HAP-1 (cell line): ENCODE data around the gene STAC2.

Experiments used
- DNase-seq, 2 experiments: peaks; one replicate each; pipeline ENCODE4 v3.0.0-alpha.2; 2016 to 2020; ENCODE audit warnings: low spot score in 2 of 2
- H3K27me3 ChIP-seq: fragments of 250-450 bp; sonication (Bioruptor Pico); 2 replicates; pipeline ENCODE4 v1.5.1; 2020; ENCODE audit warnings: low read depth, mild to moderate bottlenecking, moderate library complexity
- H3K36me3 ChIP-seq: fragments of 250-450 bp; sonication (Bioruptor Pico); replicated peaks from 2 replicates; pipeline ENCODE4 v1.5.1; 2020; ENCODE audit warnings: mild to moderate bottlenecking
- H3K4me1 ChIP-seq: fragments of 250-450 bp; sonication (Bioruptor Pico); 2 replicates; pipeline ENCODE4 v1.5.1; 2020; ENCODE audit warnings: mild to moderate bottlenecking
- H3K4me3 ChIP-seq: fragments of 250-450 bp; sonication (Bioruptor Pico); 2 replicates; pipeline ENCODE4 v1.5.1; 2020; ENCODE audit warnings: mild to moderate bottlenecking, moderate library complexity
- H3K9me3 ChIP-seq: fragments of 250-450 bp; sonication (Bioruptor Pico); 2 replicates; pipeline ENCODE4 v1.5.1; 2020; ENCODE audit warnings: mild to moderate bottlenecking, moderate library complexity
- in situ Hi-C: fragments of 300-500 bp; cut with MboI; formaldehyde crosslinking; loops from 3 replicates; pipeline ENCODE4 v1.14.3; 2020; ENCODE audit warnings: low sequenced_read_pairs, inconsistent platforms, mixed read lengths

Gene STAC2

GRCh38 chr17:39225959-39226683, 376 bp upstream of the STAC2 start:
- H3K4me3 ChIP-seq, result peak overlapping the region; percentile 50
- H3K4me1 ChIP-seq, result peaks cover 5% of the 10 kb centered on the region
- H3K9me3 ChIP-seq, result no peaks in the 10 kb centered on the region
- DNase-seq, result peak; percentile 89 to 99
- in situ Hi-C loops, result no loop called here
- H3K27me3 ChIP-seq, result peaks cover 13% of the 10 kb centered on the region
- no peaks in the 10 kb centered on the region for H3K36me3 ChIP-seq

GRCh38 chr17:39224778-39225307, 902 bp downstream of the STAC2 start:
- H3K27me3 ChIP-seq, result peaks cover 13% of the 10 kb centered on the region
- peak overlapping the region; percentile 50 for H3K4me3 ChIP-seq
- H3K4me1 ChIP-seq, result peaks cover 5% of the 10 kb centered on the region
- no peaks in the 10 kb centered on the region for H3K9me3 ChIP-seq
- peak in 1 of 2 experiments; percentile 35 for DNase-seq
- in situ Hi-C loops, result no loop called here
- H3K36me3 ChIP-seq, result no peaks in the 10 kb centered on the region

DNA sequence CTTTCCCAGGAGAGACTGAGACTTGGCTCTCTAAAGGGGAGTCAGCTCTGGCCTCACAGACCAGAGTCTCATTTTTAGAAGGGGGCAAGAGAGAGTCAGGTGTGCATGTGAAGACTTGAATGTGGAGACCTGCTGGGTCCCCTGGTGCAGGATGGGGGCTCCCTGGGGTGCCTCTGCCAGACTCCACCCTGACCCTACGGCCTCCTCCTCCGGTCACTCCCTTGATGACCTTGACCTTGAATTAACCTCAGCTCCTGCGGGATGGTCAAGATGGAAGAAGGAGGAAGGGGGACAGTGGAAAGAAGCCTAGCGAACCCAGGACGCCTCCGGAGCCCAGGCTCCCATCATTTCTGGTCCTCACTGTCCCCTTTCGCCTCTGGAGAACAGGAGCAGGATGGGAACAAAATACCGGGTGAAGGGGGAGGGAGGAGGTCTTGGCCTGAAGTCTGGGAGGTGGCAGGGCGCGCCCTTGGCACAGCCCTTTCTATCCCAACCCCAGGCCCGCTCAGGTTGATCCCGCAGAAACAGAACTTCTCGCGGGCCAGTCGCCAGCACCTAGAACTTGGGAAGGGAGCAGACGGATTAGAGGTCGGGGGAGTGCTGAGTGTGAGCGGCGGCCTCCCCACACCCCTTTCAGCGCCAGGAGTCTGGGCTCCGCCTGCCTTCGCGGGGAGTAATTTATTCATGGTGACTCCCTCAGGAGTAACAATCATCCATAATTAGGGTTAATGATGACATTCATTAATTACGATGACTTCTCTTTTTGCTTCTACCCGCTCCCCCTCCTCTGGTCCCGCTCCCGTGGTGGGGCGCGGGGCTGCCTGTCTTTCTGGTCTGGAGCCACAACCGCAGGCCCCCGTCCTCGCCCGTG, 1.6 kb downstream of the STAC2 start:
- H3K4me3 ChIP-seq, result peak overlapping the region; percentile 50
- in situ Hi-C loops, result no loop called here
- no peaks in the 10 kb centered on the region for H3K36me3 ChIP-seq
- H3K27me3 ChIP-seq, result peaks cover 13% of the 10 kb centered on the region
- DNase-seq, result no peak
- H3K4me1 ChIP-seq, result peaks cover 5% of the 10 kb centered on the region
- no peaks in the 10 kb centered on the region for H3K9me3 ChIP-seq

DNA sequence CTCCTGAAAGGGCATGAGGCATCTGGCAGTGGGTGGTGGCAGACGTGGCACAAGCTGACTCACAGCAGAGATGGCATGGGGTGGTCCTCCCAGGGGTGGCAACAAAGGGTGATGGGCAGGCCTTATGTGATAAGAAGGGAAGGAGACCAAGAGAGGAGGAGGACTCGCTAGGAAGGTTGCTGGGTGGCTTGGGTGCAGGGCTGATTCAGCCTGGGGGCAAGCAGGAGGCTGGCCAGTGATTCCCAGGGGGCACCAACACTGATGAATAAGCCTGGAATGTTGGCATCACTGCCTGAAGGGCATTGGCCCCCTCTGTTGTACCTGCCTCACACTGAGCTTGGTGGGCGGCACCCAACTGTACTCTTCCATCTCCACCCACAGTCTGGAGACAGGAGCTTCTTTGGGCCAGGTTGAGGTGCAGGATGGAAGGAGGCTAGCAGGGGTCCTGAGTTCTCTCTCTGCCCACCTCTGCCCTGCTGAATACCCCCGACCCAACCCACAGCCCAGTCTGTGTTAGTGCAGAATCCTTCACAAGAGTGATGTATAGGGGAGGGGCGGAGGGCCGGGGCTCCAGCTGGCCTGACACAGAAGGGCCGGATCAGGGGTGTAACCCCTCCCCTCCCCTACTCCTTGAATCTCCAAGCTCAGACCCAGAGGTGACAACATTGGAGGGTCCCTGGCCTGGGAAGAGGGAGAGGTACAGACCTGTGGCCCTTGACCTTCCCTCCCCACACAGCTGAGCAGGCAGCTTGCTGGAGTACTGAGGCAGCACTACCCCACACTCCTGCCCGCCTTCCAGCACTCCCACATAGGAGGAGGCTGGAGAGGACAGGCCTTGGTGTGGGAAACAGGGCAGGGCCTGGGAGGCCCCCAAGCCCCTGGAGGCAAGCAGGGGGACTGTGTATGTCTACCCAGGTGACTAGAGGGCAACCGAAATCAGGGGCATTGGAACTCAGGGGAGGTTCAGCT, 2.6 kb downstream of the STAC2 start:
- H3K36me3 ChIP-seq, result no peaks in the 10 kb centered on the region
- no peak for DNase-seq
- H3K9me3 ChIP-seq, result no peaks in the 10 kb centered on the region
- H3K4me1 ChIP-seq, result peaks cover 5% of the 10 kb centered on the region
- peaks cover 15% of the 10 kb centered on the region for H3K27me3 ChIP-seq
- in situ Hi-C loops, result no loop called here
- no peak overlapping the region for H3K4me3 ChIP-seq

- in situ Hi-C loops, result no loop called here
- Histone ChIP-seq H3K36me3 (no peaks in the 10 kb centered on the region), H3K4me1 (peaks cover 5% of the 10 kb centered on the region)
Observed at GRCh38 chr17:39222151-39222550, 3.6 kb downstream of the STAC2 start.

DNA sequence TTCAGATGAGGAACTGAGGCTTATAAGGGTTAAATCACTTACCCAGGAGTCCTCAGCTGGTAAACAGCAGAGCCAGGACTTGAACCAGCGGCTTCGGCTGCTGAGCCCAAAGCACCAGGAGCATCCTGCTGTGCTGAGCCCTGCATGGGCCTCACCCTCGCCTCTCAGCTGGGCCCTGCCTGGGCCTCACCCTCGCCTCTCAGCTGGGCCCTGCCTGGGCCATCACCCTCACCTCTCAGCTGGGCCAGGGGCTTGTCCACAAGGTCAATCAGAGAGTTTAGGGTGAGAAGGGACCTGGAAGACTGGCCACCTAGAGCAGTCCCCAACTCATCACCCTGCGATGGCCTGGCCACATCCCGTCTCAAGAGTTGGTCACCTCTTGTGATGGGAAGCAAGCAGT, 4.2 kb downstream of the STAC2 start:
- in situ Hi-C loops, result no loop called here
- no peaks in the 10 kb centered on the region for H3K9me3 ChIP-seq
- H3K36me3 ChIP-seq, result no peaks in the 10 kb centered on the region
- peaks cover 5% of the 10 kb centered on the region for H3K4me1 ChIP-seq
- H3K4me3 ChIP-seq, result no peak overlapping the region
- DNase-seq, result no peak
- H3K27me3 ChIP-seq, result peaks cover 15% of the 10 kb centered on the region

More at GRCh38 chr17:39222151-39222550, 3.6 kb downstream of the STAC2 start:
- H3K27me3 ChIP-seq, result peaks cover 15% of the 10 kb centered on the region
- no peak overlapping the region for H3K4me3 ChIP-seq
- no peaks in the 10 kb centered on the region for H3K9me3 ChIP-seq
- DNase-seq, result no peak

DNA sequence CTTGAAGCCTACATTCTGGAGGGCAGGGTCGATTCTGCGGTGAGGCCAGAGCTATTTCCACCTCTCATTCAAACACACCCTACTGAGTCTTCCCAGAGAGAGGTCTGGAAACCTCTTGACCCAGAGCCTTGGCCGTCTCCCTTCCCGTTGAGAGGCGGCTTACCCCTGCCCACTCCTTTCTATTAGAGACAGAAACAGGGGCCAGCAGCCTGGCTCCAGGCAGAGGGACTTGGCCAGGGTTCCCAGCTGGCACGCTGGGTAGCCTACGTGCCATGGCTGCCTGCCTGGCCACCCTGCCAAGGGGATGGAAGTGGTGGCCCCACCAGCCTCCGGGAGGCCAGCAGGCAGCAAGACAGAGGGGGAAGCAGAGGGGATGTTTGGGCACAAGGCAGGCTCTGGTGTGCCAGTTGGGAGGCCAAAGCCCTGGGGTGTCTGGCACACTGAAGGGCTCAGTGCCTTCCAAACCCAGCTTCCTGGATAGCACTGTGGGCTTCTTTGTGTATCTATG, 6.0 kb downstream of the STAC2 start:
- in situ Hi-C loops, result no loop called here
- Histone ChIP-seq H3K4me1 (no peaks in the 10 kb centered on the region), H3K36me3 (no peaks in the 10 kb centered on the region), H3K4me3 (no peak overlapping the region), H3K9me3 (no peaks in the 10 kb centered on the region), H3K27me3 (peaks cover 8% of the 10 kb centered on the region)
- DNase-seq, result no peak

- Histone ChIP-seq H3K4me3 (no peak overlapping the region), H3K4me1 (no peaks in the 10 kb centered on the region), H3K36me3 (no peaks in the 10 kb centered on the region), H3K27me3 (0 out of 2 replicates have a peak, but pooled peaks cover 2% of the 10 kb centered on the region), H3K9me3 (no peaks in the 10 kb centered on the region)
- DNase-seq, result no peak
- in situ Hi-C loops, result no loop called here
Observed at GRCh38 chr17:39218906-39219305, 6.8 kb downstream of the STAC2 start.

DNA sequence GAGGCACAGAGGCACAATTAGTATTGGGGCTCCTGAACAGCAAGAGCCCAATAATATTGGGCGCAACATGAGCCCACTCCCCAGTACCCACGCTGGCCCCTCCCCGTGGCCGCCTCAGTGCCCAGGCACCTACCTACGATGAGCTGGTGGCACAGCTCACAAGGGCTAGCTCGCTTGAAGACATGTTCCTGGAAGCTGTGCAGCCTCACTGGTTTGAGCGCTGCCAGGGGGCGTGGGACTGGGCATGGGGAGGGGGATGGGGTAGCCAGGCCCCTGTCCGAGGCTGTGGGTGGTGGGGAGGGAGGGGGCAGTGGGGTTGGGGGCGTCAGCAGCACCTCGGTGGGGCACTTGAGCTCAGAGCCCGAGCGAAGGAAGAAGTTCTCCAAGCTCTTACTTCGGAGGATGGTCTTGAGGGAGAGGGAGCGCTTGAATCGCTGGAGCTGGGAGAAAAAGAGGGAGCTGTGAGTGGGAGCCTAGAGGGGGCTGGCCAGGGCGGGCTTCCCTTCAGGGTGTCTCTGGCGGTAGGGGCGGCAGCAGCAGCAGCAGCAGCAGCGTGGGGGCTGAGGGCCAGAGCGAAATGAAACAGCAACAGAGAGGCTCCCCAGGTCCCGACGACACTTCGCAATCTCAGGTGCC, 7.9 kb downstream of the STAC2 start:
- Histone ChIP-seq H3K4me1 (no peaks in the 10 kb centered on the region), H3K27me3 (0 out of 2 replicates have a peak, but pooled peaks cover 2% of the 10 kb centered on the region), H3K9me3 (no peaks in the 10 kb centered on the region), H3K36me3 (no peaks in the 10 kb centered on the region), H3K4me3 (no peak overlapping the region)
- no peak for DNase-seq
- in situ Hi-C loops, result no loop called here

GRCh38 chr17:39213852-39214251, 11.9 kb downstream of the STAC2 start:
- no peaks in the 10 kb centered on the region for H3K4me1 ChIP-seq
- no peaks in the 10 kb centered on the region for H3K36me3 ChIP-seq
- in situ Hi-C loops, result no loop called here
- no peak overlapping the region for H3K4me3 ChIP-seq
- H3K27me3 ChIP-seq, result peaks cover 10% of the 10 kb centered on the region
- DNase-seq, result no peak
- H3K9me3 ChIP-seq, result no peaks in the 10 kb centered on the region

GRCh38 chr17:39212841-39213480, 12.8 kb downstream of the STAC2 start:
- Histone ChIP-seq H3K27me3 (peaks cover 9% of the 10 kb centered on the region), H3K4me3 (no peak overlapping the region), H3K4me1 (no peaks in the 10 kb centered on the region), H3K9me3 (no peaks in the 10 kb centered on the region), H3K36me3 (no peaks in the 10 kb centered on the region)
- in situ Hi-C loops, result no loop called here
- no peak for DNase-seq

DNA sequence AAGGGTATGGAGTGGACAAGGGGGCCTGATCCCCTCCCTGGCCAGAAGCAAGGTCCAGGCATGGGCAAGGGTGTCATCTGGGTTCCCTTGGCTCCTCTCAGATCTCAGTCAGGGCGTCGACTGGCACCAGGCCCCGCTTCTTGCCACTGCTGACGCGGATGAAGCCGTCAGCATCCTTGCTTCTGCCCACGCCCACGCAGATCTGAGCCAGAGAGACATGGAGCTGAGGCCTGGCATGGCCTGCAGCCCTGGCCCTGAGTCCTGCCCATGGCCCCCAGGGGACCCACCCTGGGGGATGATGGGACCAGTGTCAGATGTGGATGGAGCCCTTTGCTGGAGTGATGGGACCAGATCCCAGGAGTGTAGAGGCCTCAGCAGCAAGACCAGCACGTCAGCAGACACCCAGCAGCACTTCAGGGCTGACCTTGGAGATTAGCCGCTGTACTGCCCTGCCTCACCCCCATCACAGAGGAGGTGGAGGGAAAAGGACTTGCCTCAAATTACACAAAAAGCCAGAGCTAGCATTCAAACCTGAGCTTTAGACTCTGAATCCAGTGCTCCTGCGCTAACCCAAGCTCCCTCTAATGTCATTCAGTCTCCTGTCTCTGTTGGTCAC, 13.4 kb downstream of the STAC2 start:
- Histone ChIP-seq H3K36me3 (no peaks in the 10 kb centered on the region), H3K27me3 (peaks cover 9% of the 10 kb centered on the region)
- in situ Hi-C loops, result no loop called here

More for the DNA sequence above, 13.4 kb downstream of the STAC2 start:
- Histone ChIP-seq H3K9me3 (no peaks in the 10 kb centered on the region), H3K4me3 (no peak overlapping the region), H3K4me1 (no peaks in the 10 kb centered on the region)
- DNase-seq, result no peak
